Skeletal muscle cell (primary cell): ENCODE results near the gene DUSP10.

ENCODE experiments used
- DNase-seq: peaks from one replicate; pipeline ENCODE4 v3.0.0-alpha.2; 2010; ENCODE audit warnings: low read depth
- H3K4me3 ChIP-seq: 2 replicates; pipeline ENCODE4 v1.5.1; 2011; ENCODE audit warnings: low read depth, mild to moderate bottlenecking, control low read depth, low read length, moderate library complexity

DUSP10 gene

DNA sequence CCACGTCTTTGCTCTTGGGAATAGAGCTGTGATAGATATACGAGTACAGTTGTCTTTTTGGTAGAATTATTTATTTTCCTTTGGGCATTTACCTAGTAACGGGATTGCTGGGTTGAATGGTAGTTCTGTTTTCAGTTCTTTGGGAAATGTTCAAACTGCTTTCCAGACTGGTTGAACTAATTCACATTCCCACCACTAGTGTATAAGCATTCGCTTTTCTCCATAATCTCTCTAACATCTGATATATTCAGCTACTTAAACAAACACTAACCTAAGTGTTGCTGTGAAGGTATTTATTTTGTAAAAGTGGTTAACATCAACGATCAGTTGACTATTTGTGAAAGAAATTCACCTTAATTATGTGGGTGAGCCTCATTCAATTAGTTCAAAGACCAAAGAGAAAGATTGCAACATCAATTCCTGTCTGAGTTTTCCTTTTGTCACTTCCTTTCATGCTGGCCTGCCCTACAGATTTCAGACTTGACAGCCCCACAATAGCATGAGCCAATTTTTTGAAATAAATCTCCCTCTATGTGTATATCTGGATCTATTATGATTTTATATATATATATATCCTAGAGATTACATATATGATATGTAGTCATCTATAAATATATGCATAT is 26.7 kb upstream of the DUSP10 start:
- DNase-seq: no peak
- H3K4me3 ChIP-seq: no peak overlapping the region

DNA sequence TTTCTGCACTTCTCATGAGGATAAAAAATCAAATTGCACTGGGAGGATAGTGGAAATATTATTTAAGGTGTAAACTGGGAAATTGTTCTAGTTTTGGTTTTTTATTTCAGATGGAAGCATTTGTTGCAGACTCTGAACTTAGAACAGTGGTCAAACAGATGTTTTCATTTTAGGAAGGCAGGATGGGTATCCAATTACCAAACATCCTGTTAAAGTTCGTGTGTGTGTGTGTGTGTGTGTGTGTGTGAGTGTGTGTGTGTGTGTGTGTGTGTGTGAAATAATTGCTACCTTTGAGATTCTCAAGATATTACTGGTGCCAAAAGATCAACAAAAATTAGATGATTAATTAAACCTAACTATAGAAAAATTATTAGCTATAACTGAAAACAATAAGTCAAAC is 24.3 kb upstream of the DUSP10 start:
- DNase-seq: peak; percentile 53

GRCh38 chr1:221765527-221765926 is 23.6 kb upstream of the DUSP10 start:
- no peak overlapping the region for H3K4me3 ChIP-seq
- DNase-seq: no peak

More for the DNA sequence above, 24.3 kb upstream of the DUSP10 start:
- H3K4me3 ChIP-seq: no peak overlapping the region

- H3K4me3 ChIP-seq: no peak overlapping the region
- DNase-seq: no peak
Observed at GRCh38 chr1:221762121-221762520, 20.2 kb upstream of the DUSP10 start.

GRCh38 chr1:221761354-221762002 is 19.6 kb upstream of the DUSP10 start:
- DNase-seq: no peak
- no peak overlapping the region for H3K4me3 ChIP-seq

GRCh38 chr1:221760911-221761310 is 19.0 kb upstream of the DUSP10 start:
- DNase-seq: no peak
- H3K4me3 ChIP-seq: no peak overlapping the region

- no peak for DNase-seq
- H3K4me3 ChIP-seq: no peak overlapping the region
Observed at GRCh38 chr1:221759436-221759835, 17.5 kb upstream of the DUSP10 start.

GRCh38 chr1:221758455-221758854 is 16.6 kb upstream of the DUSP10 start:
- no peak overlapping the region for H3K4me3 ChIP-seq
- no peak for DNase-seq

GRCh38 chr1:221756830-221757551 is 15.1 kb upstream of the DUSP10 start:
- no peak overlapping the region for H3K4me3 ChIP-seq
- no peak for DNase-seq

- no peak overlapping the region for H3K4me3 ChIP-seq
- DNase-seq: no peak
Observed at GRCh38 chr1:221753828-221754188, 11.9 kb upstream of the DUSP10 start.

- no peak for DNase-seq
- H3K4me3 ChIP-seq: no peak overlapping the region
Observed at GRCh38 chr1:221751226-221751887, 9.5 kb upstream of the DUSP10 start.

DNA sequence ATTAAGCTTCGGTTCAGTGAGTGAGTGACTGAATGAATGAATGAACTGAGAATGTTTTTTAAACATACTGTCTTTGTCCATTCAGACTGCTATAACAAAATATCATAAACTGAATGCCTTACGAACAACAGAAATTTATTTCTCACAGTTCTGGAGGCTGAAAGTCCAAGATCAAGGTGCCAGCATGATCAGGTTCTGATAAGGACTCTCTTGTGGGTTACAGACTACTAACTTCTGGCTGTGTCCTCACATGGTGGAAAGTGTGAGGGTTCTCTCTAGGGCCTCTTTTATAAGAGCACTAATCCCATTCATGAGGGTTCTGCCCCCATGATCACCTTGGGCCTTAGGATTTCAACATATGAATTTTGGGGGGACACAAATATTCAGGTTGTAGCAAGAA is 7.1 kb upstream of the DUSP10 start:
- no peak overlapping the region for H3K4me3 ChIP-seq
- DNase-seq: no peak

- no peak for DNase-seq
Observed at GRCh38 chr1:221747839-221748238, 6.0 kb upstream of the DUSP10 start.

DNA sequence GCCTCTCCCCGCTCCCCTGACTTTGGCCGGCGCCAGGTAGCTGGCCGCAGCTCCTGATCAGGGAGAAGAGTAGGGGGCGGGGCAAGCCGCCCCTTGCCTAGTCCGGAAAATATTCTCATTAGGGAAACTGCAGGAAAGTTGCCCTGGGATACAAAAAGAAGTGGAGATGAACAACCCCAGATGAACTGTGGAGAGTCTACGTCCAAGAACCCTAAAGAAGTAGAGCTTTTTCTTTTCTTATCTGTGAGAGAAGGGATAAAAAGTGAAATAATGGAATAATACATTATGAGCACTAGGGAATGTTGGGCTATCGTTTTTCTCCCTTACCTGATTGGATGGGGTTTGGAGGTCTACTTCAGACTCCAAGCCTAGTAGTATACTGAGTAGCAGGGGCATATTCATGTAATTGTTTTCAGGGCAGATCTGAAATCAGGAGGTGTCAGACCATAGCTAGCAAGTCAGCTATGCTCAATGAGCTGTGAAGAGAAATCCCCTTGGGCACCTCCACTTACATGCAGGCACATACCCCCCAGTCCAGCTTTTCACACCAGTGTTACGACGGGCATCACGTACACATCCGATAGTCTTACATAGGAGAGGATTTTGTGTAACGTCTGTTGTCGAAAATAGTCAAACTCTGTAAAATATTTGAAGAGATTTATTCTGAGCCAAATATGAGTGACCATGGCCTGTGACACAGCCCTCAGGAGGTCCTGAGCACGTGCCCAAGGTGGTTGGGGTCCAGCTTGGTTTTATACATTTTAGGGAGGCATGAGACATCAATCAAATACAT is 1.7 kb upstream of the DUSP10 start:
- DNase-seq: no peak
- peak overlapping the region; percentile 60 for H3K4me3 ChIP-seq

More at GRCh38 chr1:221747839-221748238, 6.0 kb upstream of the DUSP10 start:
- no peak overlapping the region for H3K4me3 ChIP-seq

GRCh38 chr1:221742555-221743415 is 896 bp upstream of the DUSP10 start:
- H3K4me3 ChIP-seq: peak overlapping the region; percentile 60
- DNase-seq: peak; percentile 41

DNA sequence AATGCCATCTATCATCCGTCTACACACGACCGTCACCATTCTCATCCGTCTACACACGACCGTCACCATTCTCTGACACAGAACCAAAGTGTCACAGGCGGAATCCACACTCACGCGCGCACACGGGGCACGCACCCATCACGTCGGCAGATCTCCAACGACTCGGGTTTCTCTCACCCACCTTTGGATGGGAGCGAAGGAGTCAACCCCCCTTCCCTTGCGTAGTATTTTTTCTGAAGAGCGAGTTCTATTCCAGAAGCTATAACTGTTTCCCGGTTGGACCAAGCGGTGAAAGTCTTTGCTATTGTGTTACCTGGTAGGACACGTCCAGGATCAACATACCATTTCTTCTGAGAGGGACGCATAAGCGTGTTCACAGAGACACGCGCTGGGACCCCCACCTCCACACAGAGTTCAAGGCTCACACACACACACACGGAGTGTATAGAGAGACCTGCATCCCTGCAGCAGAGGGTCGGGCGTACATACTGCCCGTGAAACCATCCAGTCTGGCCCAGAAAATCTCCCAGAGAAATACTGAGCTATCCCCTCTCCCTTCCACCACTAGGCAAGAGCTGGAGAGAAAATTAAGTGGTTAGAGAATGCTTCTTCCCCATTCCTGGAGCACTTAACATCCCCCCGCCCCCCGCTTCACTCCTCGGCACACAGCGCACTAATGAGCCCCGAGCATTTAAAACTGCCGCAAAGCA is 741 bp downstream of the DUSP10 start:
- no peak for DNase-seq
- peak overlapping the region; percentile 92 for H3K4me3 ChIP-seq

GRCh38 chr1:221740369-221740992 is 1.4 kb downstream of the DUSP10 start:
- H3K4me3 ChIP-seq: peak overlapping the region; percentile 92
- DNase-seq: no peak

- peak overlapping the region; percentile 92 for H3K4me3 ChIP-seq
- DNase-seq: no peak
Observed at GRCh38 chr1:221739677-221740025, 2.2 kb downstream of the DUSP10 start.
